CD8-positive, alpha-beta memory T cell (primary cell): ENCODE results near the gene ADCY7. TPM values are rescaled to one million over a fixed set of nuclear protein-coding genes. Genes with fewer than 3 reads are reported as not detected.
"Not testable (repeated sequence)": the region's sequence is repeated elsewhere in the genome, so short reads cannot be mapped to it uniquely, and the experiment has no call there.

Experiments
- CTCF ChIA-PET: fragments of 350-600 bp; sonication (Branson Sonifier 250); formaldehyde crosslinking; loops from one replicate; lab custom pipeline; 2021; ENCODE audit warnings: antibody characterized with exemption; lab: Charles Lee
- POLR2A ChIA-PET: fragments of 350-600 bp; sonication (Branson Sonifier 250); formaldehyde crosslinking; loops from one replicate; lab custom pipeline; 2021; ENCODE audit warnings: antibody characterized with exemption; lab: Charles Lee
- DNase-seq, 5 donors: peaks; one replicate each; pipeline versions ENCODE4 v3.0.0 to v3.0.0-alpha.2; 2020 to 2022; ENCODE audit warnings: mixed read lengths in 1 of 5
- H3K27ac ChIP-seq: one replicate; pipeline ENCODE4 v1.7.0; 2013; ENCODE audit warnings: low read depth, mild to moderate bottlenecking, low read length, moderate library complexity
- H3K27me3 ChIP-seq: 2 replicates; pipeline ENCODE4 v1.7.0; 2013; ENCODE audit warnings: low read length, mild to moderate bottlenecking; ENCODE audit not compliant: insufficient read depth, poor library complexity, severe bottlenecking
- H3K36me3 ChIP-seq: 2 replicates; pipeline ENCODE4 v1.7.0; 2013; ENCODE audit warnings: mild to moderate bottlenecking, low read length, moderate library complexity; ENCODE audit not compliant: insufficient read depth
- H3K4me1 ChIP-seq: 2 replicates; pipeline ENCODE4 v1.7.0; 2013; ENCODE audit warnings: mild to moderate bottlenecking, low read length, moderate library complexity; ENCODE audit not compliant: insufficient read depth
- H3K4me3 ChIP-seq: 2 replicates; pipeline ENCODE4 v1.7.0; 2013; ENCODE audit warnings: mild to moderate bottlenecking, low read length
- H3K9me3 ChIP-seq: 2 replicates; pipeline ENCODE4 v1.7.0; 2013; ENCODE audit warnings: mild to moderate bottlenecking, low read length
- H3K27ac Mint-ChIP-seq, 8 donors: one replicate each; pipeline ENCODE4 v1.8.0; 2020 to 2021; ENCODE audit warnings: mixed read lengths in 8 of 8, mild to moderate bottlenecking in 6 of 8, inconsistent platforms in 3 of 8, moderate library complexity in 3 of 8
- H3K27me3 Mint-ChIP-seq, 2 donors: one replicate each; pipeline ENCODE4 v1.8.0; 2020 to 2021; ENCODE audit warnings: mixed read lengths in 2 of 2, mild to moderate bottlenecking in 1 of 2, moderate library complexity in 1 of 2
- H3K36me3 Mint-ChIP-seq, 3 donors: one replicate each; pipeline ENCODE4 v1.8.0; 2020 to 2021; ENCODE audit warnings: mixed read lengths in 3 of 3, inconsistent platforms in 1 of 3, mild to moderate bottlenecking in 1 of 3
- H3K4me1 Mint-ChIP-seq, 3 donors: one replicate each; pipeline ENCODE4 v1.8.0; 2020 to 2021; ENCODE audit warnings: mixed read lengths in 3 of 3, inconsistent platforms in 1 of 3, mild to moderate bottlenecking in 1 of 3
- H3K4me3 Mint-ChIP-seq, 7 donors: one replicate each; pipeline ENCODE4 v1.8.0; 2020 to 2021; ENCODE audit warnings: mixed read lengths in 7 of 7, mild to moderate bottlenecking in 6 of 7, moderate library complexity in 4 of 7, inconsistent platforms in 2 of 7
- H3K9me3 Mint-ChIP-seq, 5 donors: one replicate each; pipeline ENCODE4 v1.8.0; 2020 to 2022; ENCODE audit warnings: mixed read lengths in 5 of 5, mild to moderate bottlenecking in 3 of 5, moderate library complexity in 2 of 5, inconsistent platforms in 1 of 5
- polyA plus RNA-seq: library from polyadenylated mRNA; unstranded; fragments of 300-500 nt; fragmentation: Illumina TruSeq; gene quantifications from one replicate; pipeline ENCODE4 v1.2.3, GENCODE V29; 2021
- total RNA-seq, 2 experiments: library from RNA; stranded (reverse); gene quantifications; one replicate each; pipeline ENCODE4 v1.2.3, GENCODE V29; 2021

Gene ADCY7
- total and polyA plus RNA-seq, 3 experiments from 2014 or later, result 76.6 to 88.1 (median 83.4) TPM

DNA sequence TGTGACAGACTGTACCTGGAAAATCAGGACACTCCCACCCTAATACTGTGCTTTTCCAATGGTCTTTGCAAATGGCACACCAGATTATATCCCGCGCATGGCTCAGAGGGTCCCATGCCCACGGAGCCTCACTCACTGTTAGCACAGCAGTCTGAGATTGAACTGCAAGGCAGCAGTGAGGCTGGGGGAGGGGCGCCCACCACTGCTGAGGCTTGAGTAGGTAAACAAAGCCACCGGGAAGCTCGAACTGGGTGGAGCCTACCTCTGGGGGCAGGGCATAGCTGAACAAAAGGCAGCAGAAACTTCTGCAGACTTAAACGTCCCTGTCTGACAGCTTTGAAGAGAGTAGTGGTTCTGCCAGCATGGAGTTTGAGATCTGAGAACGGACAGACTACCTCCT is 77.2 kb downstream of the ADCY7 start:
- H3K27me3 ChIP-seq, H3K4me3 Mint-ChIP-seq, H3K9me3 Mint-ChIP-seq, DNase-seq, H3K36me3 ChIP-seq, POLR2A ChIA-PET, H3K9me3 ChIP-seq, H3K4me1 ChIP-seq, H3K27me3 Mint-ChIP-seq, H3K4me3 ChIP-seq, H3K27ac ChIP-seq: not testable (repeated sequence)
- CTCF ChIA-PET, result interaction anchor here (2.3 kb wide), 1 partner anchor 16 kb away, joined by 9 read pairs; no protein-coding TSS in a partner anchor
- Mint-ChIP-seq H3K36me3 (peaks cover 26 to 79% (median 26%) of the 10 kb centered on the region in 3 donors), H3K4me1 (peaks cover 14 to 46% (median 31%) of the 10 kb centered on the region in 3 donors), H3K27ac (peak overlapping the region in 2 of 8 donors; percentile 50 to 70)

DNA sequence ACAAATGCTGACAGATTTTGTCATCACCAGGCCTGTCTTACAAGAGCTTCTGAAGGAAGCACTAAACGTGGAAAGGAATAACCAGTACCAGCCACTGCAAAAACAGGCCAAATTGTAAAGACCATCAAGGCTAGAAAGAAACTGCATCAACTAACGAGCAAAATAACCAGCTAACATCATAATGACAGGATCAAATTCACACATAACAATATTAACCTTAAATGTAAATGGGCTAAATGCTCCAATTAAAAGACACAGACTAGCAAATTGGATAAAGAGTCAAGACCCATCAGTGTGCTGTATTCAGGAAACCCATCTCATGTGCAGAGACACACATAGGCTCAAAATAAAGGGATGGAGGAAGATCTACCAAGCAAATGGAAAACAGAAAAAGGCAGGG is 78.9 kb downstream of the ADCY7 start:
- DNase-seq, H3K9me3 Mint-ChIP-seq, H3K27me3 Mint-ChIP-seq, POLR2A ChIA-PET, H3K27me3 ChIP-seq, H3K27ac Mint-ChIP-seq, H3K27ac ChIP-seq, H3K4me3 Mint-ChIP-seq, H3K9me3 ChIP-seq, H3K4me3 ChIP-seq, H3K4me1 ChIP-seq: not testable (repeated sequence)
- CTCF ChIA-PET, result interaction anchor here (2.3 kb wide), 1 partner anchor 18 kb away, joined by 9 read pairs; no protein-coding TSS in a partner anchor
- Mint-ChIP-seq H3K36me3 (peaks cover 30 to 83% (median 37%) of the 10 kb centered on the region in 3 donors), H3K4me1 (peaks cover 8 to 47% (median 26%) of the 10 kb centered on the region in 3 donors)
- H3K36me3 ChIP-seq, result peaks cover 14% of the 10 kb centered on the region

DNA sequence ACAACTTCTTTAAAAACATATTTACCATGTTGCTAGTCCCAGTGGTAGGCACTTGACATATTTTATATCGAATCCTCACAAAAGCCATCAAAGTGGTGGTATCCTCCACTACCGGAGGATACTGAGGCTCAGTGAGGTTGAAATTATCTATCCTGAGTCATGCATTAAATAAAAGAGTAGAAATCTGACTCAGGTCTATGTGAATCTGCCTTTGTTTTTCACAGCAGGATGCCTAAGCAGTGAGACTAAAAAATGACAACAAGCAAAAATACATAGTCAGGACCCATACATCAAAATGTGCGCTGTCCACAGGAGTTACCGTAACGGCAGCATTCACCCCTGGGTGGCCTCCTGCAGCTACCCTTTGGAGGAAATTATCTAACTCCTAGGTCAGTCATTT is 84.8 kb downstream of the ADCY7 start:
- H3K4me3 Mint-ChIP-seq, result no peak overlapping the region
- DNase-seq, result no peak
- H3K36me3 Mint-ChIP-seq, result peaks cover 22 to 72% (median 26%) of the 10 kb centered on the region in 3 donors
- Histone ChIP-seq H3K9me3 (no peaks in the 10 kb centered on the region), H3K4me3 (no peak overlapping the region), H3K4me1 (peaks cover 5% of the 10 kb centered on the region), H3K27me3 (no peaks in the 10 kb centered on the region), H3K36me3 (peaks cover 40% of the 10 kb centered on the region), H3K27ac (no peak overlapping the region)
- peaks cover 9 to 42% (median 27%) of the 10 kb centered on the region in 3 donors for H3K4me1 Mint-ChIP-seq
- POLR2A ChIA-PET, result no interaction called here
- H3K27ac Mint-ChIP-seq, result peak overlapping the region in 2 of 8 donors; percentile 22 to 57
- H3K9me3 Mint-ChIP-seq, result peaks cover 0 to 1% (median 0%) of the 10 kb centered on the region in 5 donors
- no peaks in the 10 kb centered on the region for H3K27me3 Mint-ChIP-seq
- CTCF ChIA-PET, result interaction anchor here (0.9 to 2.6 kb wide), 3 partner anchors 9 to 455 kb away, joined by 3 to 7 read pairs (median 4); no protein-coding TSS in a partner anchor

DNA sequence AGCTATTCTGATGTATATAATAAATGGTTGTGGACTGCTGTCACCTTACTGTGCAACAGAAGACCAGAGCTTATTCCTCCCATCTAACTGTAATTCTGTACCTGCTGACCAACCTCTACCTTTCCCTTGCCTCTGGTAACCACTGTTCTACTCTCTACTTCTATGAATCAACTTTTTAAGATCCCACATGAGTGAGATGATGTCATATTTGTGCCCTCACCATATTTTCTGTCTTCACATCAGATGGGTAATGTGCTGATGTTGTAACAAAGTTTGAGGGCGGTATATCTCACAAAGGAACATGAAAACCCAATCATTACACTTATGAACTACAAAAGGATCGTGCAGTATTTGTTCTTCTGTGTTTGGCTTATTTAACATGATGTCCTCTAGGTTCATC is 85.6 kb downstream of the ADCY7 start:
- Histone ChIP-seq H3K27me3 (no peaks in the 10 kb centered on the region), H3K4me1 (peaks cover 5% of the 10 kb centered on the region), H3K4me3 (no peak overlapping the region), H3K27ac (no peak overlapping the region), H3K9me3 (no peaks in the 10 kb centered on the region), H3K36me3 (peaks cover 40% of the 10 kb centered on the region)
- Mint-ChIP-seq H3K27me3 (no peaks in the 10 kb centered on the region), H3K4me3 (no peak overlapping the region), H3K9me3 (peaks cover 0 to 1% (median 0%) of the 10 kb centered on the region in 5 donors), H3K27ac (peak overlapping the region in 4 of 8 donors; percentile 8 to 61 (median 38)), H3K4me1 (peaks cover 8 to 42% (median 27%) of the 10 kb centered on the region in 3 donors), H3K36me3 (peaks cover 21 to 69% (median 23%) of the 10 kb centered on the region in 3 donors)
- DNase-seq, result no peak
- CTCF ChIA-PET, result interaction anchor here (0.9 to 7.3 kb wide), 4 partner anchors 10 to 455 kb away, joined by 3 to 60 read pairs (median 6); no protein-coding TSS in a partner anchor
- POLR2A ChIA-PET, result no interaction called here

DNA sequence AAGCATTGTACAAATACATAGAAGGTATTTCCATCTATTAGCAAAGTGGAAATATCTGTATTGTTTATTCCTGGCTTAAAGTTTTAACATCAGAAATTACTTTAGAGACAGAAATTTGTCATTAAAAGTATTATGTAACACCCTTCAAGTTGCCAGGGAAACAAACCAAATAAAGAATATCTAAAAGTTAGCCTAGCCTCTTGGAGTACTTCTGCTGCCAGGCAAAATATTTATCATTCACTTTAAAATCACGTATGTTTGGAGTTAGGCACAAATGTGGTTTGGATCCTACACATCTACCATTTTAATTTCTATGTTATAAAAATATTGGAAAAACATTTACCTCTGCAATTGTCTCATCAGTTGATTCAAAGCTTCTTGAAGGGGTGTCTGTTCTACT is 87.7 kb downstream of the ADCY7 start:
- DNase-seq, result no peak
- Histone ChIP-seq H3K9me3 (no peaks in the 10 kb centered on the region), H3K27me3 (no peaks in the 10 kb centered on the region), H3K4me3 (no peak overlapping the region), H3K4me1 (peaks cover 10% of the 10 kb centered on the region), H3K36me3 (peaks cover 40% of the 10 kb centered on the region), H3K27ac (no peak overlapping the region)
- Mint-ChIP-seq H3K9me3 (peaks cover 0 to 1% (median 0%) of the 10 kb centered on the region in 5 donors), H3K27me3 (no peaks in the 10 kb centered on the region), H3K36me3 (peaks cover 9 to 72% (median 17%) of the 10 kb centered on the region in 3 donors), H3K4me1 (peaks cover 7 to 45% (median 28%) of the 10 kb centered on the region in 3 donors), H3K4me3 (no peak overlapping the region), H3K27ac (peak overlapping the region in 1 of 8 donors; percentile 40)
- ChIA-PET POLR2A (interaction anchor here (0.9 kb wide), 1 partner anchor 27 kb away, joined by 3 read pairs; no protein-coding TSS in a partner anchor), CTCF (interaction anchor here (0.7 to 7.3 kb wide), 29 partner anchors 13 to 452 kb away, joined by 3 to 60 read pairs (median 4); partner anchors contain the start of gene CNEP1R1)

DNA sequence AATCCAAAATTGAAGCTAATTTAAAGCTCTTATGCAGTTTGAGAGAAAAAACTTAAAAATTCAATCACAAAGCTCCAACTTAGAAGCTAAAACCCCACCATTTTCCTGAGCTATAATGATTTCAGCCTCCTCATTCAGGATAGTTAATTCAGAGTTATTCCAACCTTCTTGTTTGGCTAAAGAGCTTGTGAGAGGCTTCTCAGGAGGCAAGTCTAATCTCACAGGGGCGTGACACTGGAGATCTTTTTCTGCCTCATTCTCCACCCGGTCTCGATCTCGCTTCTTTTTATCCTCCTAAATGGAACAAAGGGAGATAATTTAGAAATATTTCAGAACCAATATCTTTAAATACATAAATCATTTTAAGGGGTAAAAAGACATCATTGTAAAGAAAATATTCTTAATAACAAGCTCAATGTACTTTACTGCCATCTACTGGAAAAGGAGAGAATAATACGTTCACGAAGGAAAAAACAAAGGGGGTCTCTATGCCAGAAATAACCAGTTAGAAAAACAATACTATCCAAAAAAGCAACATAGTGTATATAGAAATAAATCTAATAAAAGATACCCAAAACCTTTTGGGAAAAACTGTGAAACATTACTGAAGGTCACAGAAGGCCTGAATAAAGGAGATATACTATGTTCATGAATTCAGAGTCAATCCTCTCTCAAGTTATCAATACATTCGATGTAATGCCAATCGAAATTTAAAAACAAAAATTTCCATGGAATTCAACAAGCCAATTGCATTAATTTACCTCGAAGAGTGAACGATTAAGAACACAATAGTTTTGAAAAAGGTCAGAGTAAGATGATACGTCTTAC is 88.5 kb downstream of the ADCY7 start:
- peaks cover 33% of the 10 kb centered on the region for H3K36me3 ChIP-seq
- peaks cover 12 to 48% (median 33%) of the 10 kb centered on the region in 3 donors for H3K4me1 Mint-ChIP-seq
- no peak overlapping the region for H3K27ac ChIP-seq
- H3K4me3 Mint-ChIP-seq, result no peak overlapping the region
- ChIA-PET POLR2A (interaction anchor here (0.6 to 0.9 kb wide), 2 partner anchors 28 to 318 kb away, joined by 3 to 6 read pairs; no protein-coding TSS in a partner anchor), CTCF (interaction anchor here (0.7 to 7.3 kb wide), 33 partner anchors 12 to 452 kb away, joined by 3 to 60 read pairs (median 3); partner anchors contain the start of gene CNEP1R1)
- no peaks in the 10 kb centered on the region for H3K27me3 ChIP-seq
- H3K27ac Mint-ChIP-seq, result peak overlapping the region in 6 of 8 donors; percentile 0 to 91 (median 39)
- H3K9me3 Mint-ChIP-seq, result no peaks in the 10 kb centered on the region
- no peaks in the 10 kb centered on the region for H3K27me3 Mint-ChIP-seq
- H3K4me1 ChIP-seq, result peaks cover 15% of the 10 kb centered on the region
- peaks cover 3 to 71% (median 17%) of the 10 kb centered on the region in 3 donors for H3K36me3 Mint-ChIP-seq
- DNase-seq, result peak in 2 of 5 donors; percentile 35 to 51
- no peak overlapping the region for H3K4me3 ChIP-seq
- H3K9me3 ChIP-seq, result no peaks in the 10 kb centered on the region

DNA sequence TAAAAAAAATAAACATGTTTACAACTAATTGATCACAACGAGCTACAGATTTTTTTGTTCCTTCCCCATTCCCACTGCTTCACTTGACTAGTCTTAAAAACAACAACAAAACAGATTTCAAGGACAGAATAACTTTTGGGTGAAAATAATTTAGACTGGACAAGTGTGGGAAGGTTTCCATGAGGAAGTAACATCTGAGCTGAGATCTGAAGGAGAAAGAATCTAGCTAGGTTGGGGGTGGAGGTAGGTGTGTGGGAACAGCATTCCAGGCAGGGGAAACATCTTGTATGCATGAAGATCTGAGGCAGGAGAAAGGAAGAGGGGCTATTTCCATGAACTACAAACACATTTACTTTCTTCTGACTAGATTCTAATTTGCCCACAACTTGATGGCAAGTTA is 93.3 kb downstream of the ADCY7 start:
- Mint-ChIP-seq H3K4me3 (no peak overlapping the region), H3K36me3 (peaks cover under 1 to 71% (median 21%) of the 10 kb centered on the region in 3 donors), H3K27ac (peak overlapping the region; percentile 53 to 84 (median 74)), H3K9me3 (no peaks in the 10 kb centered on the region), H3K27me3 (no peaks in the 10 kb centered on the region), H3K4me1 (peaks cover 45 to 73% (median 70%) of the 10 kb centered on the region in 3 donors)
- H3K27me3 ChIP-seq, result no peaks in the 10 kb centered on the region
- no peak overlapping the region for H3K4me3 ChIP-seq
- DNase-seq, result no peak
- H3K4me1 ChIP-seq, result peaks cover 32% of the 10 kb centered on the region
- CTCF ChIA-PET, result interaction anchor here (0.9 to 3.2 kb wide), 9 partner anchors 8 to 335 kb away, joined by 3 to 12 read pairs (median 4); partner anchors contain the start of gene CNEP1R1
- H3K36me3 ChIP-seq, result peaks cover 18% of the 10 kb centered on the region
- POLR2A ChIA-PET, result no interaction called here
- H3K9me3 ChIP-seq, result no peaks in the 10 kb centered on the region
- H3K27ac ChIP-seq, result no peak overlapping the region
